GDM1 (cell line): ENCODE measurements around the gene SCUBE1.

Source experiments
- DNase-seq: peaks from one replicate; lab custom pipeline; 2025; lab: John Stamatoyannopoulos, UW

The SCUBE1 gene

GRCh38 chr22:43257549-43257948 is 85.6 kb downstream of the SCUBE1 start:
- DNase-seq, result no peak

GRCh38 chr22:43256976-43257545 is 86.1 kb downstream of the SCUBE1 start:
- DNase-seq, result no peak

GRCh38 chr22:43256569-43256968 is 86.6 kb downstream of the SCUBE1 start:
- no peak for DNase-seq

GRCh38 chr22:43255299-43255698 is 87.9 kb downstream of the SCUBE1 start:
- no peak for DNase-seq

- DNase-seq, result no peak
These were observed 89.3 kb downstream of the SCUBE1 start for GRCh38 chr22:43253839-43254238.

- no peak for DNase-seq
These were observed 90.9 kb downstream of the SCUBE1 start for GRCh38 chr22:43252319-43252718.

GRCh38 chr22:43249789-43250471 is 93.2 kb downstream of the SCUBE1 start:
- no peak for DNase-seq

GRCh38 chr22:43247546-43248260 is 95.5 kb downstream of the SCUBE1 start:
- no peak for DNase-seq

GRCh38 chr22:43246188-43246587 is 97.0 kb downstream of the SCUBE1 start:
- DNase-seq, result no peak

GRCh38 chr22:43245717-43246116 is 97.5 kb downstream of the SCUBE1 start:
- no peak for DNase-seq

GRCh38 chr22:43244803-43245527 is 98.2 kb downstream of the SCUBE1 start:
- no peak for DNase-seq

- DNase-seq, result no peak
These were observed 98.8 kb downstream of the SCUBE1 start for GRCh38 chr22:43244402-43244801.

- no peak for DNase-seq
These were observed 99.8 kb downstream of the SCUBE1 start for GRCh38 chr22:43243324-43243723.

GRCh38 chr22:43242627-43243026 is 100.5 kb downstream of the SCUBE1 start:
- no peak for DNase-seq

- DNase-seq, result no peak
These were observed 101.3 kb downstream of the SCUBE1 start for GRCh38 chr22:43241699-43242386.

GRCh38 chr22:43241138-43241597 is 102.0 kb downstream of the SCUBE1 start:
- DNase-seq, result no peak

GRCh38 chr22:43240614-43241013 is 102.6 kb downstream of the SCUBE1 start:
- no peak for DNase-seq

- no peak for DNase-seq
These were observed 103.2 kb downstream of the SCUBE1 start for GRCh38 chr22:43239956-43240355.

- DNase-seq, result no peak
These were observed 103.9 kb downstream of the SCUBE1 start for GRCh38 chr22:43239193-43239780.

GRCh38 chr22:43238526-43239006 is 104.6 kb downstream of the SCUBE1 start:
- DNase-seq, result no peak

GRCh38 chr22:43237280-43237679 is 105.9 kb downstream of the SCUBE1 start:
- no peak for DNase-seq
